Left lobe of liver (tissue), 2 donors: ENCODE data around the gene MARK2. TPM values are rescaled to one million over a fixed set of nuclear protein-coding genes. Genes with fewer than 3 reads are reported as not detected.

ENCODE experiments used
- ATAC-seq: fragments of 200-7000 bp; cut with Tn5 transposase; one replicate; pipeline ENCODE4 v1.9.1; 2020; ENCODE audit warnings: mild to moderate bottlenecking, moderate library complexity
- DNase-seq: peaks from one replicate; pipeline ENCODE4 v3.0.0-alpha.2; 2020; ENCODE audit warnings: low spot score
- total RNA-seq: library from RNA; stranded (reverse); gene quantifications from one replicate; pipeline ENCODE4 v1.2.1, GENCODE V29; 2021
- donor health status: DM: no; HTN: no; CAD: no; lungs with moderate emphysema.
- donor health status: DM: no; HTN: yes; CAD: no.

MARK2 gene
- total RNA-seq, 1 donor from 2014 or later = 13.0 TPM

DNA sequence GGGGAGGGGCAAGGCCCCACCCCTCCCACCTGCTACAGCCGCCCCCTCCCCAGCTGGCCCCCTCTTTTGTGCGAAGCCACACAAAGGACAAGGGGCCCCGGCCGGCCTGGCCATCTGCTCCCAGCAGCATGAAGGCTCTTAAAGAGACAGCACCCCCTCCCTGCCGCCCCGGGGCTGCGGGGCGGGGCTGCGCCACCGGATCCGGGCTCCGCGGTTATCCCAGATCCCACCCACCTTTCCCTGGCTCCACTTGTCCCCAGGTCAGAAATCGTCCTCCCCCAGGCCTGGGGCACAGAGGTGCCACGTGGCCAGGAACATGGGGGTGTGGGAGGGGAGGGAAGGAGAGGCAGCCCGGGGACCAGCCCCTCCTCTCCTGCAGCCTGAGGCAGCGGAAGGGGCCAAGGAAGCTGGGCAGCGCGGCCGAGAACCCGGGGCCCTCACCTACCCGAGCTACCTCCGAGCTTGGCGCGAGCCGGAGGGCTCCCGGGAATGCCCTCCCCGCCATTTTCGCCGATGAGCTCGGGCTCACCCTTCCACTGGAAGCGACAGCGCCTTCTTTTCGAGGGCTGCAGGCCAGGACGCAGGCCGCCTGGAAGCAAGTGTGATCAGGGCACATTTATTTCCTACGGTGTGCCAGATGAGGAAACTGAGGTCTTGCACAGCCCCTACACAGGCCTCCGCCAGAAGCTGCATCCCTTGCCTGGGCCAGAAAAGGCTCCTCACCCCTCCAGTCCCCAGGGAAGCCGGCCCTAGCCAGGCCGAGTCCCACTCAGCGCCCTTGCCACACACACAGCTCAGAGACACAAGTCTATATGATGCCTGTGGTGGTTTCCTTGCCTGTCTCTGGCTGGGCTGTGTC is 80.6 kb downstream of the MARK2 start:
- no peak for DNase-seq
- no peak for ATAC-seq

DNA sequence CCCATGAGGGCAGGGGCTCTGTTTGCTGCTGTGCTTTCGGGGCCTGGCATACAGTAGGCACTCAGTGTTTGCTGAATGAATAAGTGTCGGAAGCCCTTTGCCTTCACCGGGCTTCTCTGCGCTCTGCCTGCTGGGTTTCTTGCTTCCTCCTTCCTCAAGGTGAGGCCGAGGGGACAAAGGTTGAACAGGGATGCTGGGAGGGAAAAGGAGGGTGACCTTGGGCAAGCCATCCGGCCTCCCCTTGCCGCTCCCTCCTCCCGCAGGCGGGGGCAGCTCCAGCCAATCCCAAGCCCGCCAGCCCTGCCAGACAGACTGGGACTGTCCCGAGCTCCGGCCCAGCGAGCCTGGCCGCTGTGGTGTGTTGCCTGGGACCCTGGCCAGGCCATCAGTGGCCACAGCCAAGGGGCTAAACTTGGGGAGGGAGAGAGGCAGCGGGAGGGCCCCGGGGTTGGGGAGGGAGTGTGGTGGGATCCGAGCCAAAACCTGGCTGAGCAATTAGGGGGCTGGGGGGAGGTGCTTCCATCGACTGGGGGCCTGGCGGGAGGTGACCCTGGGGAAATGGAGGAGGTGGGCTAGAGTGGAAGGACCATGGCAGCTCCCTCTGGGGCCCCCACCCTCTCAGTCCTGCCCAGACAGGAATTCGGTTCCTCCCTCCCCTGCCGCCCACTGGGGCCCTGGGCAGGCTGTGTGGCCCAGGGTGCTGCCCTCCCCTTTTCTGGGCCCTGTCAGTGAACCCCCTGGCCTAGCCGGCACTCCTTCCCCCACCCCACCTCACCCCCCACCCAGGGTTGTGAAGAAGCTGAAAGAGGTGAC is 81.4 kb downstream of the MARK2 start:
- DNase-seq (peak; percentile 62), ATAC-seq (peak; percentile 63)

DNA sequence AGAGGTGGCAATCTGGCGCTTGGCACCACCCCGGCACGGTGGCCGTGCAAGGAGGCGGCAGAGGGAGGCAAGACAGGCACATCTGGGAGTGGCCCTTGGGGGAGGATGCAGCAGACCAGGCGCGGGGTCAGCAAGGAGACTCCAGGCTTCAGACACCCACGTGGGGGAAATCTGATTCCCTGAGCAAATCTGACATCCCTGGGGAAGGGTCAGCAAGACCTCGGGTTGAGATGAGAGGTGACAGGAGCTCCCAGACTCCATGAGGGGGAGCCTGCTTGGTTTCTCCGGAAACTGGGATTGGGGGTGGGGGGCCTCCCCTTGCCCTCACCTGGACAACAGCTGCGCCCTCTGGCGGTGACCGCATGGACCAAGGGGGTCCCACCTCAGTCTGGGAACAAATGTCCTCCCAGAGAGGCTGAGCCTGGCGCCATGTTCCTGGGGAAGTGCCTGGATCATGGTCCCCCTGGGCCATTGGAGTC is 82.1 kb downstream of the MARK2 start:
- no peak for DNase-seq
- ATAC-seq = no peak

DNA sequence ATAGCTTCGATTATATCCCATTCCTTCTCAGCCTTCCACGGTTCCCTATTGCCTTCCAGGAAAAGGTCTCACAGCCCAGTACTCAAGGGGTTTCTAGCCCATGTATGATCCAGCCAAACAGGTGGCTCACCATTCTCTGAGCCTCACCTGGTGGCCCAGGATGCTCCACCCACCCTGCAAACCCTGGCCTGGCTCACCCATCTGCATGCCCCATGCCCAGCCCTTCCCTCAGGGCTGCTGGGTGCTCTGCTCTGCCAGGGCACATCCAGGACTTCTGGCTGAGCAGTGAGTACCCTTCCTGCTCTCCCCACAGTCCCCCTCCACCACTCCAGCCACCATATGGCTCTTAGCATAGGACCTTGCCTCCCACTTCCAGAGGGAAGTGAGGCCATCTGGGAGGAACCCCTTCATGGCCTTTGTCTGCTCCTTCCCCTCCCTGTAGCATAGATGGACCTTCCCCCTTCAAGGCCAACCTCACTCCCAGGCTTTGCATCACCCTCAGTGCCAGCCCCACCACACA is 83.8 kb downstream of the MARK2 start:
- no peak for DNase-seq

DNA sequence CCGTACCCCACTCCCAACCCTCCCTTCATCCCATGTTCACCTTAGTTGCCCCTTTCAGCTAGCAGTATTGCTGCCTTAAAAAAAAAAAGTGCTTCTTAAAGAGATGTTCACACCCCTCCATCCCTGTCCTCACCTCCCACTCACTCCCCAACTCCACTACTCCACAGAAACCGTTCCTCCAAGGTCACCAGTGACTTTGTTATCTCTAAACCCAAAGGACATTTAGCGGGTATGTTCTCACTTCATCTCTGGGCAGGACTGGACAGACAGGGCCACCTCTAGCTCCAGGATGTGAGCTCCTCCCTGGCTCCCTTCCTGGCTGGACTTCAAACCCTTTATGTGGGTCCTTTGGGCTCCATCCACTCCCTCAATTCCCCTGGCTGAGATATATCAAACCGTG is 84.4 kb downstream of the MARK2 start:
- ATAC-seq = no peak
- no peak for DNase-seq

More for the DNA sequence above, 83.8 kb downstream of the MARK2 start:
- no peak for ATAC-seq

DNA sequence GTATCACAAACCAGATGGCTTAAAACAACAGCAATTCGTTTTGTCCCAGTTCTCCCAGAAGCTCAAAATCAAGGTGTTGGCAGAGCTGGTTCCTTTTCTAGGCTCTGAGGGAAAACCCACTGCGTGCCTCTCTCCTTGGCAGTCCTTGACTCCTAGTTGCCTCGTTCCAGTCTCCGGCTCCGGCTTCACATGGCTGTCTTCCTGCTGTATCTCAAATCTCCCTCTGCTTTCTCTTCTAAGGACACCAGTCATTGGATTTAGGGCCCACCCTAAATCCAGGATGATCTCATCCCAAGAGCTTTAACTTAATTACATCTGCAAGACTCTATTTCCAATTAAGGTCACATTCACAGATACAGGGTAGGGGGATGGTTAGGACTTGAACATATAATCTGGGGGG is 90.7 kb downstream of the MARK2 start:
- DNase-seq (no peak), ATAC-seq (no peak)

DNA sequence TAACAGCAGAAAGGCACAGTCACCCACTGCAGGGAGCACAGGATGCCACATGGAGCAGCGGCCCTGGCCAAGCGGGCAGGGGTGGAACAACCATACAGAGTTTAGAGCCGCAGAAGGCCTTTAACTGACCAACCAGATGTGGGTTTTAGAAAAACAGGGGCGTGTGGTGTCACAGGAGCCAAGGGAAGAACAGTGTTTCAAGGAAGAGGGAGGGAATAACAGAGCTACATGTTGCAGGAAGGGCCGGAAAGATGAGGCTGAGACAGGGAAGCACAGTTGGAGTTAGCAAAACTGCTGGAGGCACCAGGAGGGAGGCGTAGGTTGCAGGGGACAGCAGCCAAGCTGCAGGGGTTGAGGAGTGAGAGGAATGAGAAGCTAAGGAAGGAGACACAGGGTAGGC is 92.1 kb downstream of the MARK2 start:
- DNase-seq (no peak), ATAC-seq (no peak)

DNA sequence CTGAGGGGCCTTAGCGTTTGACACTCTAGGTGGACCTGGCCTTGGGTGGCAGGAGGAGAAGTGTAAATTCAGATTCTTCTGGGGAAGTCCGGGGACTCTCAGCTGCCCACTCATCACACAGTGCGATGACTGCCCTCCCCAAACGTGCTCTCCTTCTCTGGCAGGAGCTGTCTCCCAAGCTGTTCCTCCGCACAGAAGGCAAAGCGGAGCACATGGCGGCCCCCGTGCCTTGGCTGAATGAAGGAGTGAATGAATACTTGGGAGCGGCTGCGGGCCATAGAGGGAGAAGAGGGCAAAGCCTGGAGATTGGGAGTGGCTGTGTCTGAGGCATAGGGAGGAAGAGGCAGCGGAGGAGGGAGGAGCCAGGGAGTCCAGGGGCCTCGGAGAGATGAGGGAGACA is 93.0 kb downstream of the MARK2 start:
- no peak for DNase-seq
- ATAC-seq = no peak

DNA sequence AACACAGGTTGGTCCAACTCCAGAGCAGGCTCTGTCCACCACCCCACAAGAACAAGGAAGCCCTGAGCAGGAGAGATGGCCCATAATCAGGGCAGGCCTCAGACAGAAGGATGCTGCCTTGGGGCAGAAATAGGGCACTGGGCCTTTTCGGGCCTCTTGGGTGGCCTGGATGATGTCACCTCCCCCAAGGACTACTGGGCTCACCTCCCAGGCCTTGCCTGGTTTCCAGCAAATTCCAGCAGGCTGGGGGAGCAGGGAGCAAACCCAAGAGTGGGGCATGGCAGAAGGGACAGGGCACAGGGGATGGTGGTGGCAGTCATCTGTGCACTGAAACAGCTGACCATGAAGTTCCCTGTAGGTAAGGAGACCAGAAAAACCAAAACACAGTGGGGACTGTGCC is 94.5 kb downstream of the MARK2 start:
- ATAC-seq (no peak), DNase-seq (no peak)

DNA sequence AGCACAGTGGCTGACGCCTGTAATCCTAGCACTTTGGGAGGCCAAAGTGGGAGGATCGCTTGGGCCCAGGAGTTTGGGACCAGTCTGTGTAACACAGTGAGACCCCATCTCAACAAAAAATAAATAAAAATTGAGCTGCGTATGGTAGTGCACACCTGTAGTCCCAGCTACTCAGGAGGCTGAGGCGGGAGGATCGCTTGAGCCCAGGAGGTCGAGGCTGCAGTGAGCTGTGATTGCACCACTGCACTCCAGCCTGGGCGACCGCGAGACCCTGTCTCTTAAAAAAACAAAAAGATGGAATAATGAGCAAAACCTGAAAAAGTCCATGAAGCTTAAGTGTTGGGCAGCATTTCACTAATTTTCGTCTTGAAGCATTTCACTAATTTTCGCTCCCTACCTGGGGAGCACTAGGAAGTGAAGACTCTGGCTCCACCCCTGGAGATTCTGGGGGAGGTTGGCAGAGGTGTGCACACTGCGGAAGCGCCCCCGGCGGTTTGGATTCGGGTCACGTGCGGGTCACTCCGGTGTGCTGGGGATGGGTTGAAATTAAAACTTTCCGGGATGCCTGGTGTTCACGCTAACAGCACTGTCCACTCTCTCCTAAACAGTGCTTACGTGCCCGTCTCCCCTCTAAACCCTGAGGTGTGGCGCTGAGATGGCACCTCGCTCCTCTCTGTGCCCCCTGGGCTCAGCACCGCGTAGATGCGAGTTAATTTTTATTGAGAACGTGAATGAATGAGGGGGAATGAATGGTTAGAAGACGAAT is 99.0 kb downstream of the MARK2 start:
- no peak for DNase-seq
- ATAC-seq = peak; percentile 9

DNA sequence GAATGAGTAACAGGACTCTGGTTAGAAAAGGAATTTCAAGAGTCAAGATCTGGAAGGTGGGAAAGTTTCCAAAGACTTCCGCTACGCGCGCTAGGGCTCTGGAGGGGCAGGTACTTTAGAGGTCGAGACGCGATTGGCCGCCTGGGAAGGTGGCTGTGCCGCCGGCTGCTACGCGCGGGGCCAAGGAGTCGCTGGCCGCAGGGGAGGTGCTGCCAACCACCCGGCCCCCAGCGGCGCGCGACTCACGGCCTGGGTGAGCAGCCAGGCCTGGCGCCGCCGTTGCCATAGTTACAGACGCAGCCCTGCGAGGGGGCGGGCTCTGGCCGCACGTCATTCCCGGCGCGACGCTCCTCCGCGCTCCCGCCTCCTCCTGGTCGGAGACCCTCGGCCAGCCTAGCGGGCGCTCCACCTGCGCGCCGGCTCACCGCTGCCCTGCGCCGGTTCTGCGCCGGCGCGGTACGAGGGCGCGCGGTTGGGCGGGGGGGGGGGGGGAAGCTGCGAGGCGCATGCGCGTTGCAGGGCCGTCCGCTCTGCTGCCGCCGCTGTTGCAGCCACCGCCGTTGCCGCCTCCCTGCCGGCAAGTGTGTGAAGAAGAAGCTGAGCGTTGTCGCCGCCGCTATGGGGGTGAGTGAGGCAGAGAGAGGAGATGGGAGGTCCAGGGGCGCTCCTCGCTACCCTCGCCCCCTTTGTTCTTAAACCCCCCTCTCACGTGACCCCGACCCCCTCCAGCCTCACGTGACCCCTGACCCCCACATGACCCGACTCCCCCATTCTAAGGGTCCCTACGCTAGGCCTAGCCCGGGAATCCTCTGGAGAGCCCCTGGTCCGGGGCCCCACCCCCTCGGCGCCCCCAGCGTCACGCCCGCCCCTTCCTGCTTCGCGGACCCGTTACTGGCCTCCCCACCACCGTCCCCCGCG is 99.8 kb downstream of the MARK2 start, which contains the start of gene NAA40:
Gene NAA40 (plus strand): TSS at position 524 of the 918 bp plus-strand sequence. CDS start 95 bp downstream, at position 619.
- DNase-seq (peak; percentile 95), ATAC-seq (peak; percentile 96)

DNA sequence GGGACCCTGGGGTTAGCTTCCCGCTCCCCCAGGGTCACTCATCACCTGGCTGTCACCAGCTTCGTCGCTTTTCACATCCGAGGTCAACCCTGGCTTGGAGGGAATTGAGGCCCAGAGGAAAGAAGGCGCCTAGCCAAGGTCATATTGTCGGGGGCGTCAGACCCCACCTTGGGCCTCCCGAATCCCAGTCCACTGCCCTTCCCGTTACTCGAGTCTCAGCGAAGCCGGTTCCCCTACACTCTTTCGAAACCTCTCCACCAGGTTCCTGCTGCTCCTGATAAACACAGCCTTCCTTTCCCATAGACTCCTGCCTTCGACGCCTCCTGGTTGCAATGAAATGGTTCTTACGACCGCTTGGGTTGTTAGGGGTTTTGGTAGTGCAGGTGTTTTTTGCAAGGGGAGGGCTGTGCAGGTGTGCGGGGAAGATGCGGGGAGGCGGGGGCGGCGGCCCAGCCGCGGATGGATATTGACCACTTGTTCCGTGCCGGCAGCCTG is 100.5 kb downstream of the MARK2 start:
- ATAC-seq = peak; percentile 6
- DNase-seq = no peak

DNA sequence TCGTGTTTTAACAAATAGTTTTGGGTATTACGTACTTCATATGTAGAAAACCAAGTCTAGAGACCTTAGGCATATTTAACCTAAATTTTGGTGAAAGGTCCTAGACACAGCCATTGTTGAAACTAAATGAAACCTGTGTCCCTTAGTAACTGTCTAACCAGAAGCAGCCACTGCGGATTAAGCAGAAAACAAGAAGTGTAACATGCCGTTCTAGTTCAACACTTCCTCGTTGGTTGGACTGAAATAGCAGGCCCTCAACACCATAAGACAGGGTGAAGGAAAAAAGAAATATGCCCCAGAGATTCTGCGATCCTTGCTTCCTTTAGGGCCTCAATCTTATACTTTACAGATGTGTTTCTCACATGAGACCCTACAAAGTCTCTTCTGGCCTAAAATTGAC is 101.9 kb downstream of the MARK2 start:
- no peak for ATAC-seq
- DNase-seq = no peak

DNA sequence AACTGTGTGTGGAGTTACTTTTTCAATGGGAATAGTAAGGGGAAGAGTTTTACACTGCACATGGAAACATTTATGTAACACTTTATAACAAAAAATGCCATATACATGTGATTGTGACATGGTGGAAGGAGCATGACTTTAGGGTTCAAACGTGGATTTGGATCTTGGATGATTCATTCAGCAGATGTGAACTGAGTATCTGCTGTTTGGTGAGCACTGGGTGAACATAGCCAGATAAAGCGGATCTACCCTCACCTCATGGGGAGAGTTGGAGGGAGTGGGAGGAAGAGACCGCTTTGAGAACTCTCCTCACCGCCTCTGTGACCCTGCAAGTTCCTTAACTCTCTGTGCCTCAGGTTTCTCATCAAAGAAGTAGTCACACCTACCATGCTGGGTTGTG is 103.0 kb downstream of the MARK2 start:
- ATAC-seq = no peak

DNA sequence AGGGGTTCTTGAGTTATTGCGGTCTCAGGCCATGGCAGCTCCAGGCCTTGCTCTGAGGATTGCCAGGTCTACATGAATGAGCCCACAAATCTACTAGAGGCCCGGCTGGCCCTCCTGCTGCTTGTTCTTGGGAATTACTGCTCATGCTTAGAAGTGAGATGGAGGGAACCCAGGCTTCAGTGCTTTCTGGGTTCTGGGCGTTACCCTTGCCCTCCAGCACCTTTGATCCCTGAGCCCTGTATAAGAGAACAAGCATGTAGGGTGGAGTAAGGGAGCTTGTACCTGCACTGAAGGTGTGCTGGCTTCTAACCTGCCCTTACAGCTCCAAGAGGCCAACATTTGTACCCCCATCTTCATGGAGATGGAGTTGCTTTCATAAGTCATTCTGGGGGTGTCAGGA is 103.9 kb downstream of the MARK2 start:
- no peak for ATAC-seq
- DNase-seq = no peak

More for the DNA sequence above, 103.0 kb downstream of the MARK2 start:
- DNase-seq = no peak

DNA sequence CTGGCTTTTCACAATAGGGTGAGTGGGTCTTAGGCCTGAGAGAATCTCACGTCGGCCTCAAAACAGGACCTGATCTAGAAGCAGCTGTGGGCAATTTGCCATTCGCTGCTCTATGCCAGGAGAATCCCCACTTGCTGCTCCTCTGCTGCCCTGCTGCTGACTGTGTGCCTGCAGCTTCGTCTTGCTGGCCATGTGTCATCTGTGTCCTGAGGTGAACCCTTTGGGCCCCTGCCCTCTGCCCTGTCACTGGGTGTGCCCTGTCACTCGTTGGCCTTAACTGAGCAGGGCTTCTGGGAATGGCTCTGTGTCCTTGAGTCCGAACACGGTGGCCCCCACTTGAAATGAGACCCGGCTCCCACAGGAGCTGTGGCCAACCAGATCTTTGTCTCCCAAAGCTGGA is 106.1 kb downstream of the MARK2 start:
- ATAC-seq = peak; percentile 83
- DNase-seq = peak; percentile 70

DNA sequence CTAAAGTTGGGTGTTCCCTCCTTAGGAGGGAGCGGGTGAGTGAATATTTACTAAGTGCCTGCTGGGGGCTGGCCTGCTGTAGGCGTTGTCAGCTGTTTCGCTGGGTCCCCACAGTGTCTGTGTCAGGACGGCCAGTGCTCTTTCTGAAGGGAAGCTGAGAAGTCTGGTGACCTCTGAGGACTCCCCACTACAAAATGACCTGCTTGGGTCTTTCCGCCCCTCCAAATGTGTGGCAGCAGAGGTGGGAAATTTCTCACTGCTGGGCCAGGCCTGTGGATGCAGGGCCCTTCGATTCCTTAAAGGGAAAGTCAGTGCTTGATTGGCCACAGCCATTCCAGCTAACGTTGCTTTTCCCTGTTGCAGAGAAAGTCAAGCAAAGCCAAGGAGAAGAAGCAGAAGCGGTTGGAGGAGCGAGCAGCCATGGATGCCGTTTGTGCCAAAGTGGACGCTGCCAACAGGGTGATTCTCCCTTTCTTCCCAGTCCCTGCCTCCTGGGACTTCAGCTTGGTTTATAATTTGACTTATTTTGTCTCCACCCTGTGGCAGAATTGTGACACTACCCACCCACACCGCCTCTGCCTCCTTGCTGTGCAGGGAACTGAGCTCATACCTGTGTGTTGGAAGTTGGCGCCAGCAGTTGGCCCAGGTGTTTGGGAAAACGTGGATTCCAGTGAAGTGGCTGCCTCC is 106.7 kb downstream of the MARK2 start:
- DNase-seq (peak; percentile 76), ATAC-seq (peak; percentile 98)

DNA sequence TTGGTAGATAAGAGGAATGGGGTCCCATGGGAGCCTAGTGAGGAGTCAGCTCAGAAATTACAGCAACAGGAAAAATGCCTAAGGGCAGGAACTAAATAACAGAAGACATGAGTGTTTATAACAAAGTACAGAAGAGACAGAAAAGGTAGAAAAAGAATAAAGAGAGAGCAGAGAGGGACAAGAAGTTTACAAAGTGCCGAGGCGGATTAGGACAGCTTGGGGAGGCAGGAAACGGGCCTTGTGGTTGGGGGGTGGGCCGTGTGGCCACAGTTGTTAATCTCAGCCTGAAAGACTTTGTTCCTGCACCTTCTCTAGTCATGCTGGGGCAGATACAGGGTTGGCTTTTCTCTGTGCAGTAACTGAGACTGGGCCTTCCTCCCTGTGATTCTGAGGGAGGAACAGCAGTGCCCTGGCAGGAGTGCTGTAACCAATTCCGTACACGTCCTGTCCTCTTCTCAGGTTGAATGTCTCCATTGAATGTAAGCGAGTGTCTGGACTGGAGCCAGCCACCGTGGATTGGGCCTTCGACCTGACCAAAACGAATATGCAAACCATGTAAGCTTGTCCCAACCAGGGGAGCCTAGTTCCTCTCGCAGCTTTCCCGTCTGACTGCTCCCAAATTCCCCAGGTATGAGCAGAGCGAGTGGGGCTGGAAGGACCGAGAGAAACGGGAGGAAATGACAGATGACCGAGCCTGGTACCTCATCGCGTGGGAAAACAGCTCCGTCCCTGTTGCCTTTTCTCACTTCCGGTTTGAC is 113.0 kb downstream of the MARK2 start:
- ATAC-seq (no peak), DNase-seq (no peak)
